ENCODE results near the gene CELF2.
"Not testable (repeated sequence)": the region's sequence is repeated elsewhere in the genome, so short reads cannot be mapped to it uniquely, and the experiment has no call there.

The CELF2 gene

GRCh38 chr10:11335167-11335652, 317.5 kb downstream of the CELF2 start:
- no peak for DNase-seq

- DNase-seq, result no peak
Measured at GRCh38 chr10:11335881-11336430, 318.3 kb downstream of the CELF2 start.

- DNase-seq, result no peak
Measured at GRCh38 chr10:11336722-11337162, 319.1 kb downstream of the CELF2 start.

GRCh38 chr10:11337516-11337915, 319.8 kb downstream of the CELF2 start:
- no peak for DNase-seq

GRCh38 chr10:11338160-11338844, 320.6 kb downstream of the CELF2 start:
- no peak for DNase-seq

GRCh38 chr10:11339013-11339412, 321.3 kb downstream of the CELF2 start:
- no peak for DNase-seq

GRCh38 chr10:11339660-11340059, 322.0 kb downstream of the CELF2 start:
- DNase-seq, result no peak

GRCh38 chr10:11341283-11341960, 323.8 kb downstream of the CELF2 start:
- DNase-seq, result no peak

- no peak for DNase-seq
Measured at GRCh38 chr10:11344081-11344480, 326.4 kb downstream of the CELF2 start.

- no peak for DNase-seq
Measured at GRCh38 chr10:11344550-11344949, 326.9 kb downstream of the CELF2 start.

- DNase-seq, result peak; percentile 10
Measured at GRCh38 chr10:11345224-11346054, 327.8 kb downstream of the CELF2 start.

GRCh38 chr10:11347580-11347979, 329.9 kb downstream of the CELF2 start:
- DNase-seq, result not testable (repeated sequence)

- no peak for DNase-seq
Measured at GRCh38 chr10:11351801-11352200, 334.1 kb downstream of the CELF2 start.

- DNase-seq, result no peak
Measured at GRCh38 chr10:11353006-11353896, 335.6 kb downstream of the CELF2 start.

GRCh38 chr10:11354823-11355222, 337.2 kb downstream of the CELF2 start:
- DNase-seq, result no peak

GRCh38 chr10:11355592-11355991, 337.9 kb downstream of the CELF2 start:
- no peak for DNase-seq

GRCh38 chr10:11357439-11357838, 339.8 kb downstream of the CELF2 start:
- DNase-seq, result no peak

- no peak for DNase-seq
Measured at GRCh38 chr10:11358011-11358410, 340.3 kb downstream of the CELF2 start.

- no peak for DNase-seq
Measured at GRCh38 chr10:11358923-11359575, 341.4 kb downstream of the CELF2 start.

GRCh38 chr10:11359869-11360268, 342.2 kb downstream of the CELF2 start:
- DNase-seq, result no peak

GRCh38 chr10:11363497-11363896, 345.8 kb downstream of the CELF2 start:
- no peak for DNase-seq

- no peak for DNase-seq
Measured at GRCh38 chr10:11364241-11364640, 346.6 kb downstream of the CELF2 start.

Measured in CD4-positive, alpha-beta T cell treated with Interleukin-4 for 4 hours (primary cell).